CD14-positive monocyte (primary cell): ENCODE data around the gene C1orf105. TPM values are rescaled to one million over a fixed set of nuclear protein-coding genes. Genes with fewer than 3 reads are reported as not detected.

Source experiments
- DNase-seq, 3 donors: peaks; one replicate each; pipeline ENCODE4 v3.0.0-alpha.2; 2011 to 2022
- H2AFZ ChIP-seq: 2 replicates; pipeline ENCODE4 v1.6.0; 2012; ENCODE audit warnings: mild to moderate bottlenecking, low read depth, low read length, inconsistent platforms; ENCODE audit not compliant: insufficient read depth, poor library complexity, severe bottlenecking
- H3K27ac ChIP-seq, 2 donors: 1 replicate in 1 of 2; 2 replicates in 1 of 2; pipeline ENCODE4 v1.5.1; 2012 to 2013; ENCODE audit warnings: low read length in 2 of 2, control low read depth in 1 of 2, inconsistent platforms in 1 of 2, low read depth in 1 of 2, mild to moderate bottlenecking in 1 of 2
- H3K27me3 ChIP-seq, 2 donors: one replicate each; pipeline versions ENCODE4 v1.6.0 to v1.6.1; 2011 to 2013; ENCODE audit warnings: low read length in 2 of 2; ENCODE audit not compliant: control insufficient read depth in 2 of 2, insufficient read depth in 2 of 2
- H3K36me3 ChIP-seq, 2 donors: replicated peaks in 1 of 2; 1 replicate in 1 of 2; 2 replicates in 1 of 2; pipeline versions ENCODE4 v1.5.1 to v1.6.1; 2012 to 2013; ENCODE audit warnings: low read length in 2 of 2, control low read depth in 1 of 2, inconsistent platforms in 1 of 2, mild to moderate bottlenecking in 1 of 2; ENCODE audit not compliant: insufficient read depth in 2 of 2, control insufficient read depth in 1 of 2
- H3K4me1 ChIP-seq, 2 donors: 1 replicate in 1 of 2; 2 replicates in 1 of 2; pipeline versions ENCODE4 v1.5.1 to v1.6.1; 2012 to 2013; ENCODE audit warnings: low read length in 2 of 2, control low read depth in 1 of 2, inconsistent platforms in 1 of 2, mild to moderate bottlenecking in 1 of 2, moderate library complexity in 1 of 2; ENCODE audit not compliant: insufficient read depth in 2 of 2, control insufficient read depth in 1 of 2
- H3K4me2 ChIP-seq: replicated peaks from 2 replicates; pipeline ENCODE3; 2012; ENCODE audit warnings: low read length, moderate library complexity, mild to moderate bottlenecking; ENCODE audit not compliant: poor library complexity, severe bottlenecking; ENCODE audit errors: extremely low read depth
- H3K4me3 ChIP-seq, 3 experiments: fragments of 200-600 bp in 1 of 3; sonication (generic) in 1 of 3; replicated peaks in 1 of 3; 1 replicate in 2 of 3; 2 replicates in 1 of 3; pipeline ENCODE4 v1.5.1; 2011 to 2013; ENCODE audit warnings: low read length in 3 of 3, mild to moderate bottlenecking in 3 of 3, control low read depth in 2 of 3, low read depth in 2 of 3, inconsistent platforms in 1 of 3, moderate library complexity in 1 of 3
- H3K79me2 ChIP-seq: 2 replicates; pipeline ENCODE4 v1.6.0; 2012; ENCODE audit warnings: mild to moderate bottlenecking, control low read depth, inconsistent platforms, low read length, moderate library complexity; ENCODE audit not compliant: insufficient read depth
- H3K9ac ChIP-seq: 2 replicates; pipeline ENCODE4 v1.6.0; 2017; ENCODE audit warnings: low read length, mild to moderate bottlenecking; ENCODE audit not compliant: insufficient read depth, poor library complexity, severe bottlenecking
- H3K9me3 ChIP-seq, 2 donors: replicated peaks in 1 of 2; 1 replicate in 1 of 2; 2 replicates in 1 of 2; pipeline versions ENCODE4 v1.5.1 to v1.6.1; 2012 to 2013; ENCODE audit warnings: low read length in 2 of 2, control low read depth in 1 of 2; ENCODE audit not compliant: control insufficient read depth in 1 of 2, insufficient read depth in 1 of 2
- H4K20me1 ChIP-seq: 2 replicates; pipeline ENCODE4 v1.6.0; 2012; ENCODE audit warnings: mild to moderate bottlenecking, low read length, control low read depth, moderate library complexity; ENCODE audit not compliant: insufficient read depth
- H3K27ac Mint-ChIP-seq, 7 donors: one replicate each; pipeline ENCODE4 v1.8.0; 2020; ENCODE audit warnings: mild to moderate bottlenecking in 7 of 7, mixed read lengths in 7 of 7, moderate library complexity in 6 of 7, inconsistent platforms in 2 of 7
- H3K27me3 Mint-ChIP-seq, 3 donors: one replicate each; pipeline ENCODE4 v1.8.0; 2021 to 2022; ENCODE audit warnings: low read depth in 3 of 3, mild to moderate bottlenecking in 3 of 3, mixed read lengths in 3 of 3, moderate library complexity in 3 of 3, inconsistent platforms in 1 of 3
- H3K36me3 Mint-ChIP-seq, 2 donors: one replicate each; pipeline ENCODE4 v1.8.0; 2020; ENCODE audit warnings: mixed read lengths in 2 of 2, inconsistent platforms in 1 of 2, mild to moderate bottlenecking in 1 of 2
- H3K4me1 Mint-ChIP-seq: one replicate; pipeline ENCODE4 v1.8.0; 2020; ENCODE audit warnings: mild to moderate bottlenecking, mixed read lengths
- H3K4me3 Mint-ChIP-seq, 2 donors: one replicate each; pipeline ENCODE4 v1.8.0; 2020; ENCODE audit warnings: mild to moderate bottlenecking in 2 of 2, mixed read lengths in 2 of 2, moderate library complexity in 1 of 2
- H3K9me3 Mint-ChIP-seq, 7 donors: one replicate each; pipeline ENCODE4 v1.8.0; 2020 to 2022; ENCODE audit warnings: mixed read lengths in 7 of 7, mild to moderate bottlenecking in 6 of 7, moderate library complexity in 6 of 7, inconsistent platforms in 2 of 7
- CTCF ChIP-seq: fragments of 200-600 bp; IDR thresholded peaks from one replicate; pipeline ENCODE4 v1.8.0; 2022; ENCODE audit warnings: antibody characterized with exemption, mild to moderate bottlenecking
- WGBS: methylation state at CpG from one replicate; pipeline ENCODE4 v1.1.5; 2013; ENCODE audit warnings: missing lambda C conversion rate; ENCODE audit not compliant: insufficient coverage; 5-methylcytosine and 5-hydroxymethylcytosine counted together
- intact Hi-C, 2 donors: fragments of 100-400 bp; cut with micrococcal nuclease; formaldehyde crosslinking; loops; one replicate each; pipeline versions ENCODE4 v1.15.0 to v1.15.1; 2023
- polyA plus RNA-seq, 3 donors: library from polyadenylated mRNA; depleted of rRNA in 1 of 3; unstranded in 2 of 3; stranded (reverse) in 1 of 3; fragments of 300-500 nt in 2 of 3; fragments of >200 nt in 1 of 3; fragmentation: Illumina TruSeq in 2 of 3; gene quantifications; 1 replicate in 2 of 3; 2 replicates in 1 of 3; pipeline ENCODE4 v1.2.3, GENCODE V29; 2012 to 2021

The C1orf105 gene
- polyA plus RNA-seq, 3 donors, result not detected

GRCh38 chr1:172451002-172451443 is 30.5 kb downstream of the C1orf105 start:
- no peak overlapping the region for H3K27ac Mint-ChIP-seq
- no peak for DNase-seq
- Histone ChIP-seq H3K79me2 (no peaks in the 10 kb centered on the region), H3K4me1 (peaks cover 32 to 41% of the 10 kb centered on the region in 2 donors), H3K9ac (no peak overlapping the region), H4K20me1 (no peaks in the 10 kb centered on the region), H3K36me3 (no peaks in the 10 kb centered on the region), H3K4me2 (no peak overlapping the region), H3K9me3 (no peaks in the 10 kb centered on the region), H2AFZ (peak overlapping the region; percentile 90), H3K27me3 (no peaks in the 10 kb centered on the region), H3K27ac (no peak overlapping the region), H3K4me3 (no peak overlapping the region)
- intact Hi-C loops, result no loop called here
- H3K4me3 Mint-ChIP-seq, result no peak overlapping the region
- no CpG with 5 or more reads among the region's 2 CpGs for WGBS
- TF ChIP-seq CTCF, result no peak
- peaks cover 0 to 5% (median 0%) of the 10 kb centered on the region in 3 donors for H3K27me3 Mint-ChIP-seq
- peaks cover 53% of the 10 kb centered on the region for H3K4me1 Mint-ChIP-seq
- no peaks in the 10 kb centered on the region for H3K36me3 Mint-ChIP-seq
- H3K9me3 Mint-ChIP-seq, result no peaks in the 10 kb centered on the region

- H3K4me3 ChIP-seq, result no peak overlapping the region
- Mint-ChIP-seq H3K4me1 (peaks cover 47% of the 10 kb centered on the region), H3K27ac (no peak overlapping the region), H3K27me3 (peaks cover 0 to 5% (median 1%) of the 10 kb centered on the region in 3 donors), H3K9me3 (no peaks in the 10 kb centered on the region), H3K4me3 (no peak overlapping the region), H3K36me3 (no peaks in the 10 kb centered on the region)
- no peaks in the 10 kb centered on the region for H4K20me1 ChIP-seq
- H3K4me1 ChIP-seq, result peaks cover 26 to 35% of the 10 kb centered on the region in 2 donors
- H3K36me3 ChIP-seq, result no peaks in the 10 kb centered on the region
- H3K9me3 ChIP-seq, result no peaks in the 10 kb centered on the region
- 93% methylated on average over 3 of the region's 7 CpGs for WGBS
- no peak overlapping the region for H3K27ac ChIP-seq
- H3K4me2 ChIP-seq, result no peak overlapping the region
- no peaks in the 10 kb centered on the region for H3K79me2 ChIP-seq
- H3K27me3 ChIP-seq, result no peaks in the 10 kb centered on the region
- TF ChIP-seq CTCF, result no peak
- no peak overlapping the region for H3K9ac ChIP-seq
- peak overlapping the region; percentile 15 for H2AFZ ChIP-seq
- intact Hi-C loops, result no loop called here
- no peak for DNase-seq
Observed at GRCh38 chr1:172452536-172453152, 32.2 kb downstream of the C1orf105 start.
